ENCODE data around the gene RCSD1.

- TF ChIP-seq CTCF (IDR thresholded peaks at IDR 0.05; ENCODE audit: low read length) (no peak), EZH2 (IDR thresholded peaks at IDR 0.05; ENCODE audit: borderline replicate concordance, low read length) (no peak)
Observed at GRCh38 chr1:167678838-167679237, 48.8 kb downstream of the RCSD1 start.

Measured in OCI-LY1 (cell line).